ENCODE results near the gene CSN3.

CSN3 gene

DNA sequence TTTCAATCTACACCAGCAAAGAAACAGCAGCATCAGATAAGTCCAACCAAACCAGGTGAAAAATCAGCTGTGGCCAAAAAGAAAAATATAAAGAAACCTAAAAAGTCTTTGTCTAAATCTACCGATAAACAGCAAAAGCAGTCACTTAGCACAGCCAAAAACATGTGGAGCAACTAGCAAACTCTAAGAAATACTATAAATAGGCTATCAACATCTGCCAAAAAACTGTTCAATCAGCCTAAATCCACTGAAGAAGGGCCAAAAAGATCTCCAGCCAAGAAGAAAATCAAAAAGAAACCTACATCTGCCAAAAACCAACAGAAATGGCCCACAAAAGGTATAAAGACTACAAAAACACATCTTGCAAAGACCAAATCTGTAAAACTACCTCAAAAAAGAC lies 55.7 kb downstream of the CSN3 start:
- DNase-seq, result no peak

- no peak for DNase-seq
These were observed 57.2 kb downstream of the CSN3 start for GRCh38 chr4:70299643-70300042.

DNA sequence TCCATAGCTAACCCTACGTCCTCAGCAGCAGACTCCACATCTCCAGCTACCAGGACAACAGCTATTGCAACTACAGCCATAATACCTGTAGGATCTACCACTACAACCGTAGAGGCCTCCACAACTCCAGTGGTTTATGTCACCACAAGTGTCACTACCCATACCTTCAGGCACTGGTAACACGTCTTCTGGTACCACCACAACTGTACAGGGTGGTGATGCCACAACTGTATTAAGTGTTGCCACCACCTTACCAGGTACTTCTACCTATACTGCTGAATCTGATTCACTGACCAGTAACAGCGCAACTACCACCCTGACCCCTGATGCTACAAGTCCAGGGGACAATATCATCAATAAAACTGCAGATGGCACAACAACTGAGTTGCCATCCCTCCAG lies 57.8 kb downstream of the CSN3 start:
- no peak for DNase-seq

All from GF-D8 (cell line).